ENCODE data around the gene ZSCAN16. TPM values are rescaled to one million over a fixed set of nuclear protein-coding genes. Genes with fewer than 3 reads are reported as not detected.

The ZSCAN16 gene
- total and polyA plus RNA-seq, 10 of the 15 experiments (the other 5 are each of a cell fraction or from before 2014, with no cell fraction given): 4.6 to 13.8 (median 10.3) TPM

DNA sequence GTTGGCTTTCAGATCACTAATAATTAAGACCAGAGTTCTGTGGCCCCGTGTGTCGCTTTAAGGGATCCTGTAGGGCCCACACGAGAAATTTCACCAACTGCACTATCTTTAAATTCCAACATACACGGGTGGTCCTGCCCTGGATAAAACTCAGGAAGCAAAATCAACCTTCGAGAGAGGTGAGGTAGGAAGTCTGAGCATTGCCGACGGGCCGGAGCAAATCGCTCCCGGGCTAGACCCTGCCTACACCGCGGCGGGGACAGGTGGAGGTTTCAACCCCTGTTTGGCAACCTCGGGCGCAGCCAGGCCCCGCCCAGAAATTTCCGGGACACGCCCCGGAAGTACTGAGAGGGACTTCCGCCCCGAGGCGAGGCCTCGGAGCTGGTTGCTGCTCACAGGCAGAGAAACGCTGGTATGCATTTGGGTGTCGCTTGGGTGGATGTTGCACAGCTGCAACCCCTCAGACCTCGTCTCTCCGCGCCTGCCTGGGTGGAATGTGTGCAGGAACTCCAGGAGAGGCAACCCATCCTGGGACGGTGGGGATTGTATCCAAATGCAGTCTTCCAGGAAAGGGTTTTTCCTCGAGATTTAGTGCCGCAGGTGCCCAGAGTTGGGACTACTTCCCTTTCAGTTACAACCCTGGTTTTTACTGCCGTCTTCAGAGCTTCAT, 37.1 kb downstream of the ZSCAN16 start (continued):
- TF ChIP-seq, protein P1, sequence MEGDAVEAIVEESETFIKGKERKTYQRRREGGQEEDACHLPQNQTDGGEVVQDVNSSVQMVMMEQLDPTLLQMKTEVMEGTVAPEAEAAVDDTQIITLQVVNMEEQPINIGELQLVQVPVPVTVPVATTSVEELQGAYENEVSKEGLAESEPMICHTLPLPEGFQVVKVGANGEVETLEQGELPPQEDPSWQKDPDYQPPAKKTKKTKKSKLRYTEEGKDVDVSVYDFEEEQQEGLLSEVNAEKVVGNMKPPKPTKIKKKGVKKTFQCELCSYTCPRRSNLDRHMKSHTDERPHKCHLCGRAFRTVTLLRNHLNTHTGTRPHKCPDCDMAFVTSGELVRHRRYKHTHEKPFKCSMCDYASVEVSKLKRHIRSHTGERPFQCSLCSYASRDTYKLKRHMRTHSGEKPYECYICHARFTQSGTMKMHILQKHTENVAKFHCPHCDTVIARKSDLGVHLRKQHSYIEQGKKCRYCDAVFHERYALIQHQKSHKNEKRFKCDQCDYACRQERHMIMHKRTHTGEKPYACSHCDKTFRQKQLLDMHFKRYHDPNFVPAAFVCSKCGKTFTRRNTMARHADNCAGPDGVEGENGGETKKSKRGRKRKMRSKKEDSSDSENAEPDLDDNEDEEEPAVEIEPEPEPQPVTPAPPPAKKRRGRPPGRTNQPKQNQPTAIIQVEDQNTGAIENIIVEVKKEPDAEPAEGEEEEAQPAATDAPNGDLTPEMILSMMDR (IDR thresholded peaks at IDR 0.05 in 2 of 3, conservative IDR thresholded peaks at IDR 0.05 in 1 of 3; ENCODE audit: control insufficient read depth in 2 of 3, extremely low read depth in 1 of 3, insufficient read depth in 1 of 3, low read depth in 3 of 3, low read length in 3 of 3): no peak
- TF ChIP-seq, protein P2, sequence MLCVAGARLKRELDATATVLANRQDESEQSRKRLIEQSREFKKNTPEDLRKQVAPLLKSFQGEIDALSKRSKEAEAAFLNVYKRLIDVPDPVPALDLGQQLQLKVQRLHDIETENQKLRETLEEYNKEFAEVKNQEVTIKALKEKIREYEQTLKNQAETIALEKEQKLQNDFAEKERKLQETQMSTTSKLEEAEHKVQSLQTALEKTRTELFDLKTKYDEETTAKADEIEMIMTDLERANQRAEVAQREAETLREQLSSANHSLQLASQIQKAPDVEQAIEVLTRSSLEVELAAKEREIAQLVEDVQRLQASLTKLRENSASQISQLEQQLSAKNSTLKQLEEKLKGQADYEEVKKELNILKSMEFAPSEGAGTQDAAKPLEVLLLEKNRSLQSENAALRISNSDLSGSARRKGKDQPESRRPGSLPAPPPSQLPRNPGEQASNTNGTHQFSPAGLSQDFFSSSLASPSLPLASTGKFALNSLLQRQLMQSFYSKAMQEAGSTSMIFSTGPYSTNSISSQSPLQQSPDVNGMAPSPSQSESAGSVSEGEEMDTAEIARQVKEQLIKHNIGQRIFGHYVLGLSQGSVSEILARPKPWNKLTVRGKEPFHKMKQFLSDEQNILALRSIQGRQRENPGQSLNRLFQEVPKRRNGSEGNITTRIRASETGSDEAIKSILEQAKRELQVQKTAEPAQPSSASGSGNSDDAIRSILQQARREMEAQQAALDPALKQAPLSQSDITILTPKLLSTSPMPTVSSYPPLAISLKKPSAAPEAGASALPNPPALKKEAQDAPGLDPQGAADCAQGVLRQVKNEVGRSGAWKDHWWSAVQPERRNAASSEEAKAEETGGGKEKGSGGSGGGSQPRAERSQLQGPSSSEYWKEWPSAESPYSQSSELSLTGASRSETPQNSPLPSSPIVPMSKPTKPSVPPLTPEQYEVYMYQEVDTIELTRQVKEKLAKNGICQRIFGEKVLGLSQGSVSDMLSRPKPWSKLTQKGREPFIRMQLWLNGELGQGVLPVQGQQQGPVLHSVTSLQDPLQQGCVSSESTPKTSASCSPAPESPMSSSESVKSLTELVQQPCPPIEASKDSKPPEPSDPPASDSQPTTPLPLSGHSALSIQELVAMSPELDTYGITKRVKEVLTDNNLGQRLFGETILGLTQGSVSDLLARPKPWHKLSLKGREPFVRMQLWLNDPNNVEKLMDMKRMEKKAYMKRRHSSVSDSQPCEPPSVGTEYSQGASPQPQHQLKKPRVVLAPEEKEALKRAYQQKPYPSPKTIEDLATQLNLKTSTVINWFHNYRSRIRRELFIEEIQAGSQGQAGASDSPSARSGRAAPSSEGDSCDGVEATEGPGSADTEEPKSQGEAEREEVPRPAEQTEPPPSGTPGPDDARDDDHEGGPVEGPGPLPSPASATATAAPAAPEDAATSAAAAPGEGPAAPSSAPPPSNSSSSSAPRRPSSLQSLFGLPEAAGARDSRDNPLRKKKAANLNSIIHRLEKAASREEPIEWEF (IDR thresholded peaks at IDR 0.05; ENCODE audit: insufficient replicate concordance, low read depth, low read length): no peak
- TF ChIP-seq, protein P3, sequence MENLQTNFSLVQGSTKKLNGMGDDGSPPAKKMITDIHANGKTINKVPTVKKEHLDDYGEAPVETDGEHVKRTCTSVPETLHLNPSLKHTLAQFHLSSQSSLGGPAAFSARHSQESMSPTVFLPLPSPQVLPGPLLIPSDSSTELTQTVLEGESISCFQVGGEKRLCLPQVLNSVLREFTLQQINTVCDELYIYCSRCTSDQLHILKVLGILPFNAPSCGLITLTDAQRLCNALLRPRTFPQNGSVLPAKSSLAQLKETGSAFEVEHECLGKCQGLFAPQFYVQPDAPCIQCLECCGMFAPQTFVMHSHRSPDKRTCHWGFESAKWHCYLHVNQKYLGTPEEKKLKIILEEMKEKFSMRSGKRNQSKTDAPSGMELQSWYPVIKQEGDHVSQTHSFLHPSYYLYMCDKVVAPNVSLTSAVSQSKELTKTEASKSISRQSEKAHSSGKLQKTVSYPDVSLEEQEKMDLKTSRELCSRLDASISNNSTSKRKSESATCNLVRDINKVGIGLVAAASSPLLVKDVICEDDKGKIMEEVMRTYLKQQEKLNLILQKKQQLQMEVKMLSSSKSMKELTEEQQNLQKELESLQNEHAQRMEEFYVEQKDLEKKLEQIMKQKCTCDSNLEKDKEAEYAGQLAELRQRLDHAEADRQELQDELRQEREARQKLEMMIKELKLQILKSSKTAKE (IDR thresholded peaks at IDR 0.05; ENCODE audit: low read depth, poor library complexity, severe bottlenecking): no peak
- TF ChIP-seq CREB1 (IDR thresholded peaks at IDR 0.05; ENCODE audit: low read depth) (no peak), CBFB (IDR thresholded peaks at IDR 0.05; ENCODE audit: low read depth) (no peak), ZBTB4 (CRISPR knock-in tag; IDR thresholded peaks at IDR 0.05) (no peak), CHD4 (IDR thresholded peaks at IDR 0.05) (no peak), RCOR1 (conservative IDR thresholded peaks at IDR 0.05; ENCODE audit: low read depth, low read length) (no peak)
- TF ChIP-seq, protein P4, sequence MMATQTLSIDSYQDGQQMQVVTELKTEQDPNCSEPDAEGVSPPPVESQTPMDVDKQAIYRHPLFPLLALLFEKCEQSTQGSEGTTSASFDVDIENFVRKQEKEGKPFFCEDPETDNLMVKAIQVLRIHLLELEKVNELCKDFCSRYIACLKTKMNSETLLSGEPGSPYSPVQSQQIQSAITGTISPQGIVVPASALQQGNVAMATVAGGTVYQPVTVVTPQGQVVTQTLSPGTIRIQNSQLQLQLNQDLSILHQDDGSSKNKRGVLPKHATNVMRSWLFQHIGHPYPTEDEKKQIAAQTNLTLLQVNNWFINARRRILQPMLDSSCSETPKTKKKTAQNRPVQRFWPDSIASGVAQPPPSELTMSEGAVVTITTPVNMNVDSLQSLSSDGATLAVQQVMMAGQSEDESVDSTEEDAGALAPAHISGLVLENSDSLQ (IDR thresholded peaks at IDR 0.05): no peak
- TF ChIP-seq, protein P5, sequence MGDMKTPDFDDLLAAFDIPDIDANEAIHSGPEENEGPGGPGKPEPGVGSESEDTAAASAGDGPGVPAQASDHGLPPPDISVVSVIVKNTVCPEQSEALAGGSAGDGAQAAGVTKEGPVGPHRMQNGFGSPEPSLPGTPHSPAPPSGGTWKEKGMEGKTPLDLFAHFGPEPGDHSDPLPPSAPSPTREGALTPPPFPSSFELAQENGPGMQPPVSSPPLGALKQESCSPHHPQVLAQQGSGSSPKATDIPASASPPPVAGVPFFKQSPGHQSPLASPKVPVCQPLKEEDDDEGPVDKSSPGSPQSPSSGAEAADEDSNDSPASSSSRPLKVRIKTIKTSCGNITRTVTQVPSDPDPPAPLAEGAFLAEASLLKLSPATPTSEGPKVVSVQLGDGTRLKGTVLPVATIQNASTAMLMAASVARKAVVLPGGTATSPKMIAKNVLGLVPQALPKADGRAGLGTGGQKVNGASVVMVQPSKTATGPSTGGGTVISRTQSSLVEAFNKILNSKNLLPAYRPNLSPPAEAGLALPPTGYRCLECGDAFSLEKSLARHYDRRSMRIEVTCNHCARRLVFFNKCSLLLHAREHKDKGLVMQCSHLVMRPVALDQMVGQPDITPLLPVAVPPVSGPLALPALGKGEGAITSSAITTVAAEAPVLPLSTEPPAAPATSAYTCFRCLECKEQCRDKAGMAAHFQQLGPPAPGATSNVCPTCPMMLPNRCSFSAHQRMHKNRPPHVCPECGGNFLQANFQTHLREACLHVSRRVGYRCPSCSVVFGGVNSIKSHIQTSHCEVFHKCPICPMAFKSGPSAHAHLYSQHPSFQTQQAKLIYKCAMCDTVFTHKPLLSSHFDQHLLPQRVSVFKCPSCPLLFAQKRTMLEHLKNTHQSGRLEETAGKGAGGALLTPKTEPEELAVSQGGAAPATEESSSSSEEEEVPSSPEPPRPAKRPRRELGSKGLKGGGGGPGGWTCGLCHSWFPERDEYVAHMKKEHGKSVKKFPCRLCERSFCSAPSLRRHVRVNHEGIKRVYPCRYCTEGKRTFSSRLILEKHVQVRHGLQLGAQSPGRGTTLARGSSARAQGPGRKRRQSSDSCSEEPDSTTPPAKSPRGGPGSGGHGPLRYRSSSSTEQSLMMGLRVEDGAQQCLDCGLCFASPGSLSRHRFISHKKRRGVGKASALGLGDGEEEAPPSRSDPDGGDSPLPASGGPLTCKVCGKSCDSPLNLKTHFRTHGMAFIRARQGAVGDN (IDR thresholded peaks at IDR 0.05): no peak

All from GM12878 (cell line).